ENCODE measurements around the gene TNRC6C.
"Not testable (repeated sequence)": the region's sequence is repeated elsewhere in the genome, so short reads cannot be mapped to it uniquely, and the experiment has no call there.

TNRC6C gene

GRCh38 chr17:78096093-78096492 is 137.6 kb downstream of the TNRC6C start:
- no peak for DNase-seq

DNA sequence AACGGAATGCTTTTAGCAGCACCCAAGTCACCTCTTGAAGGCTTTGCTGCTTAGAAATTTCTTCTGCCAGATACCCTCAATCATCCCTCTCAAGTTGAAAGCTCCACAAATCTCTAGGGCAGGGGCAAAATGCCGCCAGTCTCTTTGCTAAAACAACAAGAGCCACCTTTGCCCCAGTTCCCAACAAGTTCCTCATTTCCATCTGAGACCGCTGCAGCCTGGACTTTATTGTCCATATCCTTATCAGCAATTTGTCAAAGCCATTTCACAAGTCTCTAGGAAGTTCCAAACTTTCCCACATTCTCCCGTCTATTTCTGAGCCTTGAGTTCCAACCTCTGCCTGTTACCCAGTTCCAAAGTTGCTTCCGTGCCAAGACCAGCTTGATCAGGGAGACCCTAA is 142.6 kb downstream of the TNRC6C start:
- no peak for DNase-seq

DNA sequence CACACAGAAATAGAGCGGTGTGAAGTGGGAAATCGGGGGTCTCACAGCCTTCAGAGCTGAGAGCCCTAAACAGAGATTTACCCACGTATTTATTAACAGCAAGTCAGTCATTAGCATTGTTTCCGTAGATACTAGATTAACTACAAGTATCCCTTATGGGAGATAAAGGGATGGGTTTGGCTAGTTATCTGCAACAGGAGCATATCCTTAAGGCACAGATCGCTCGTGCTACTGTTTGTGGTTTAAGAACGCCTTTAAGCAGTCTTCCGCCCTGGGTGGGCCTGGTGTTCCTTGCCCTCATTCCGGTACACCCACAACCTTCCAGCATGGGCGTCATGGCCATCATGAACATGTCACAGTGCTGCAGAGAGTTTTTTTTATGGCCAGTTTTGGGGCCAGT is 143.0 kb downstream of the TNRC6C start:
- no peak for DNase-seq

- DNase-seq, result no peak
These were observed 144.8 kb downstream of the TNRC6C start for GRCh38 chr17:78103311-78103710.

GRCh38 chr17:78104540-78104941 is 146.0 kb downstream of the TNRC6C start:
- no peak for DNase-seq

GRCh38 chr17:78105101-78105500 is 146.6 kb downstream of the TNRC6C start:
- no peak for DNase-seq

GRCh38 chr17:78105551-78105950 is 147.0 kb downstream of the TNRC6C start:
- DNase-seq, result no peak

- no peak for DNase-seq
These were observed 147.7 kb downstream of the TNRC6C start for GRCh38 chr17:78106211-78106610.

DNA sequence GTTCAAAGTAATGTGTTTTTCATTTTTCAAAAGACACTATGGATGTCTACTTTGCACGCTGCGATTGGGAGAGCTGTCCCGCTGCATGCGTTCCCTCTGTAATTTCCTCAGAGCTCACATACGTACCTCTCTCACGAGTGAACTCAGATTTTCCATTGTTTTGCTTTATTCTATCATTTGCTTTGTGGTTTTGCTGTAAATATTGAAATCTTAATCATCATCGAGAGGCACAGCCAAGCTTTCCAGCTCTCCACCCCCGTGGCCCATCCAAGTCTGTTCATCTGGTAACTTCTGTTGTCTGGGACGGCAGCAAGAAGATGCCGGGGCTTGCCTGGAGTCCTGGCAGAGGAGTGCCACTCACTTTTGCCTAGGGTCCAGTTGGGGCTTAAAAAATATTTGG is 149.0 kb downstream of the TNRC6C start:
- DNase-seq, result no peak

DNA sequence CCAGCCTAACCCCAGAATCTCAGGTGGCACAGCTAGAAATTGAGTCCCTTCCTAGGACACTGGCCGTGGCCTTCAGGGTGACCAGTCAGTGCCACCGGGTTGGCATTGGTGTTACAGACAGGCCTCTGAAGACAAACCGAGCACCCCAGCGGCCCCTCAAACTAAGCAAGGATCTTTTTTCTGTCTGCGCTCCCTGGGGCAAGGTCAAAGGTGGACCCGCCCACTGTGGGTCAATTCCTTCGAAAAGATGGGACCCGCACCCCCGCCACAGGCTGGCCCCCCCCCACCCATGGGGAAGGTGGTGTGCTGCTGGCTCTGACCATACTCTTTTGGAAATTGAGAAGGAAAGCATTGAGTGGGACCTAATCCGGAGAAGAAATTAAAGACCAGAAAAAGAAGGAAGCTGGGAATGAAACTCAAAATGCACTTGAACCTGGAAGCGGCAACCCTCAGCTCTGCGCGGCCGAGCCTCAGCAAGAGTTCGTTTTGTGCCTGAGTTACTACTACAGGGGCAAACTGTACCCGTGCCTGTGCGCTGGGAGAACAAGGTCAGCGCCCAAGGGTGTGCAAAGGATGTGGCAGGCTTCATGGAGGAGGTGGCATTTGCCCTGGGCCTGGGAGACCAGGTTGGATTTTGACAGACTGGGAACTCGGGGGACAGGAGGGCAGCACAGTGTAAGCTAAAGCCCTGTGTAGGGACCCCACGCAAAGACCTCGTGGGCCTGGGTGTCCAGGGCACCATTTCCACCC is 149.6 kb downstream of the TNRC6C start:
- no peak for DNase-seq

DNA sequence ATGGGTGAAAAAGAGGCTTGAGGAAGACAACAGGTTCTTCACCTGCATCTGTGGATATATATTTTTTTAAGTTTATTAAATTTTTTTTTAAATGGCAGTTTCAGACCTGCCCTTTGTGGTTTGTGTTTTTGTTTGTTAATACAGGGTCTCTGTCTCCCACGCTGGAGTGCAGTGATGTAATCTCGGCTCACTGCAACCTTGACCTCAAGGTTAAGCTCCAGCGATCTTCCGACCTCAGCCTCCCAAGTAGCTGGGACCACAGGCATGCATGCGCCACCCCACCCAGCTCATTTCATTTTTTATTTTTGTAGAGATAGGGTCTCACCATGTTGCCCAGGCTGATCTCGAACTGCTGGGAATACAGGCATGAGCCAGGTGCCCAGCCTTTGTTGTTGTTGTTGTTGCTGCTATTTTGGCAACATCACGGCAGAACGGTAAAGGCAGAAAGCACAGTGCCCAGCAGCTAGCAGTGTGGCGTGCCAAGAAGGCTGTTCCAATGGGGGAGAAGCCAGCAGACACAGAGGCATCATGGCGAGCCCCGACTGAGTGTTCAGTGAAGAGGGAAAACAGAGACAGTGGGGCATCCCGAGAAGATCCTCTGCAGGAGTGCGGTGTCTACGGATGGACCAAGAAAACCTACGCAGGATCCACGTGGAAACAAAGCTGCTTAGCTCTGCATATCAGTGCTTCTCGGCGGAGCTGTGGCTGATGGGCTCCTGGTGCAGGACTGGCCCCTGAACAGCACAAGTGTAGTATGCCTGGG is 150.4 kb downstream of the TNRC6C start:
- no peak for DNase-seq

- no peak for DNase-seq
These were observed 150.9 kb downstream of the TNRC6C start for GRCh38 chr17:78109489-78109761.

GRCh38 chr17:78110363-78111015 is 152.0 kb downstream of the TNRC6C start:
- no peak for DNase-seq

- no peak for DNase-seq
These were observed 152.7 kb downstream of the TNRC6C start for GRCh38 chr17:78111016-78111726.

GRCh38 chr17:78111727-78112517 is 153.4 kb downstream of the TNRC6C start:
- no peak for DNase-seq

DNA sequence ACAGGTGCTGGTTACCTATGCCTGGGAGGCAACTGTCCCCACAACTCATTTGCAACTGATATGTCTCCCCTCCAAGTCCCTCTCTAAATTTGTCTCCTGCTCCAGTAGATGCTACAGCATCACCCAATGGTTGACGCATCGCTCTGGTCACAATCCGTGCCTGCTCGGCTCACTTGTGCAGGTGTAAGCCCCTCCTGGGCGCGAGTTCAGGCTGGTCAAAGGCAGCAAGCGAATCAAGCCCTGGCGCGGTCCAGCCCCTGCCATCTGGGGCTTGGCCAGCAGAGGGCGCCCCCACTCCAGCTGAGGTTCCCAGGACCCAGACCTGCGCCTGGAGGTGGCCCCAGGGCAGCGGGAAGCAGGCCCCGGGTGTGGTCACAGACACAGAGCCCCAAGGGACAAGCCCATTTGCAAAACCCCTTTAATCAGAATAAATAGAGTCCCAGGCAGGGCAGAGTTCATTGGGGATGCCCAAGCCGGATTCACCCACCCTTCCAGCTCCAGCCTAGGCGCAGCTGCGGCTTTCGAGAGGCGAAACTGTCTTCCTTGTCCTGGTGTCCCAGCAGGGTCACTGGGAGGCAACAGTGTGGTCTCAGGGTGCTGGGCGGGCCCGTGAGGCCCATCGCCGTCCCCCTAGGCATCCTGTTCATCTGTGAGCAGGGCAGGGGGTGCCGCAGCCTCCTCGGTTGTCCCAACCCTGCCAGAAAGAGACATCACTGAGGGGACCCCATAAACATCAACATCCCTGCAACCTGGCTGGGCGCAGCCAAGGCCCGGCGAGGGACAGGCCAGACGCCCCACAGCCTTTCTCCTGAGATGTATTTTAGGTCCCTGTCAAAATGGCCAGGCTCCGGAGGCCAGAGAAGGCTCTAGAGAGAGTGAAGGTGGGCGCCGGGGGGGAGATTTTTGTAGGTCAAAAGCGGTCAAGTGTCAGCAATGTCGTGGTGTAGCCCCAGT is 154.3 kb downstream of the TNRC6C start:
- DNase-seq, result peak; percentile 80

DNA sequence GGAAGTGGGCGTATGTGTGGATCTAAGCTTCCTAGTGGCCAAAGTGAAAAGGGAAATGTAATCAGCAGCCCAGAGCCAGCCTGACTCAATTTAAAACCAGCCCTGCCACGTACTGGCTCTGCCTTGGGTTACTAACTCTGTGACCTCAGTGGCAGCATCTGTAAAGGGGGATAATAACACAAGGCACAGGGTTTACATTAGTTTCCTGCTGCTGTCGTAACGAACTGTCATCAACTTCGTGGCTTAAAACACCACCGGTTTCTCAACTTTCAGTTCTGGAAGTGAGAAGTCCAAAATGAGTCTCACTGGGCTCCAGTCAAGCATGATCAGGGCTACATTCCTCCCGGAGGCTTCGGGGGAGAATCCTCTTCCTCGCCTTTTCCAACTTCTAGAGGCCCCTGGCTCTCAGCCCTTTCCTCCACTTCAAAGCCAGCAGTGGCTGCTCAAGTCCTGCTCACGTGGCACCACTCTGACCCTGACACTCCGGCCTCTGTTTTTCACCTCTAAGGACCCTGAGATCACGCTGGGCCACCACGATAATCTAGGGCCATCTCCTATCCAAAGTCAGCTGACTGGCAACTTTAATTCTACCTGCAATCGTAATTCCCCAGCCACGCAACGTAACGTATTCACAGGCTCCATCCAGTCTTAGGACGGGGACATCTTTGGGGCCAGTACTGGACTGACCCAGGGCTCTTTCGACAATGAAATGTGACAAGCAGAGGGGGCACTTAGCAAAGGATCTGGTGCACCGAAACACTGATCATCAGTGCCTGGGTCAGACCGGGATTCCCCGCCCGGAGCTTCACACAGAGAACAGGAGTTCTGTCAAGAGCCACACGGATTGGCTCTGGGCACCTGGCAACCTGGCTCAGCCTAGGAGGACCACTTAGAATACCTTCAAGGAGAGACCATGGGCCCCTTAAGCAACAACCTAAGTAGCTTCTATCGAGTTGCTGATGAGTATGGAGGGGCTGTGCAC is 155.6 kb downstream of the TNRC6C start:
- DNase-seq, result peak; percentile 84

DNA sequence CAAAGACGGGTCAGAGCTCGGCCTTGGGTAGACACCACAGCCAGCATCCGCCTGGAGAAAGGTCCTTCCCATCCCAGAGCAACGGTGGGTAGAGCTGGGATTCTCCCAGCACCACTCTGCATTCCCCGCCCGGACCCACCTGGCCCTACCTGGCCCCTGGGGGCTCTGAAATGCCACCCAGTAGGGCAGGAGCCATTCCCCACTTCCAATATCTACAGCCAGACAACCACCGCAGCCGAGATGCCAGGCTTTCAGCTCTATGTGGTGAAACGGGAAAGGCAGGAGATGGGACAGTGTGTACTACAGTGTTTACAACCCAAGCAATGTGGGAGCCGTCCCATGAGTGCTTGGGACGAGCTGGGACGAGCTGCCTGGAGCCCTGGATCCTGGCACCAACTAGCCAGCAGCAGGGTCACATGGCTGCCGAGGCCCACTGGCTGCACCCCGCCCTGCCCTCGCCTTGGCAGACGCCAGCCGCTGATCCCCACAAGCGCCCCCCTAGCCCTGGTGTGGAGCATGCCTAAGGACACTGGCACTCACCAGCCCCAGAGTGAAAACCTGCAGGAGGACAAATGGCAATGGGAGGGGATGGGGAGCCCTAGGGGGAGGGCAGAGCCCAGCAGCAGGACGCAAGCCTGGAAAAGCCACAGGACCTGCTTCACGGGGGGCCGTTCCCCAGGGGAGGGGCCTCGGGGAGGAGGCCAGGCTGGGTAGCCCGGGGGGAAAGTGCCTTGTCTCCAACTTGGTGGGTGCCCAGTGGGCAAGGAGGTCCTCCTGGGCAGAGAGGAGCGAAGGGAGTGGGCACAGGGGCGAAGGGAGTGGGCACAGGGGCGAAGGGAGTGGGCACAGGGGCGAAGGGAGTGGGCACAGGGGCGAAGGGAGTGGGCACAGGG is 156.6 kb downstream of the TNRC6C start:
- no peak for DNase-seq

GRCh38 chr17:78115803-78116202 is 157.3 kb downstream of the TNRC6C start:
- not testable (repeated sequence) for DNase-seq

Data from activated CD4-positive, alpha-beta T cell treated with anti-CD3 and anti-CD28 coated beads, Interleukin-2, amount 50 U/mL, for 16 hours (primary cell).